GM21737 (cell line): ENCODE data around the gene NBL1.

ENCODE experiments used
- ATAC-seq: cut with Tn5 transposase; IDR thresholded peaks from one replicate; pipeline ENCODE4 v1.9.1; 2021; ENCODE audit warnings: mild to moderate bottlenecking, moderate library complexity; ENCODE audit not compliant: unreplicated experiment

The NBL1 gene

DNA sequence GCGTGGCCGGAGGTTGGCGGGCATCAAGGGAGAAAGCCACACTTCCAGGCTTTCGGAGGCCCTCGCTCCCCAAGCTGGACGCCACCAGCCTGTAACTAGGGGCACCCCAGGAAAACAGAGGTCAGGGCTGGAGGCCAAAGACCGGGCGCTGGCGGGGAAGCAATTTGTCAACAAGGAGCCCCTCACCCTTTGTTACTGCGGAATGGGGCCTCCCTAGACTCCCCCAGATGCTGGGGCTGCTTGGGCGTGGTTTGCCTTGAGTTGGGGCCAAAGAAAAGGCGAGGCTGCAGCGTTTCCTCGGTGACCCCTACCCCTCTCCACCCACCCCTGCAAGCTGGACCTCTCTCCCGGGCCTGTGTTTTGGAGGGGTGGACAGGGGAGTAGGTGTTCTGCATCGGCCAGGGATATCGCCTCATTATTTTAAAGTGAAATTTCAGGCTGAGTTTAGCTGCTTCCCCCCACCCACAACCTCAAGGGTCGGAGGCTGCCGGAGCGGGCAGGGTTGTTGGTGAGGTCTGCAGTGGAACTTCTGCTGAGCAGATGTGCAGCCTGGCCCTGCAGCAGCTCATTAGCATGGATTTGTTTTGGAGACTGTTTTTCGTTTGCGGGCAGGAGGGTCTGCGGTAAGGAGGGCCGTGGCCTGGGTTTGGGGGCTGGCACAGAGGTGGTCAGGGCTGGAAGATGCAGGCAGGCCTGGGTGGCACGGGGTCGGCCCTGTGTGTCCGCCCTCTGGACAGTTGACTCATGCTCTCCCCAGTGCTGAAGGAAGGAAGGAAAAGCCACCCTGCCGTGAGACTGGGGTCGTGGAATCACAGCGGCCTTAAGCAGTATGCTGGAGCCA lies 1.5 kb downstream of the NBL1 start:
- ATAC-seq, result no peak

GRCh38 chr1:19646377-19647319 lies 2.5 kb downstream of the NBL1 start:
- ATAC-seq, result no peak

- ATAC-seq, result no peak
Observed at GRCh38 chr1:19647643-19648042, 3.5 kb downstream of the NBL1 start.

DNA sequence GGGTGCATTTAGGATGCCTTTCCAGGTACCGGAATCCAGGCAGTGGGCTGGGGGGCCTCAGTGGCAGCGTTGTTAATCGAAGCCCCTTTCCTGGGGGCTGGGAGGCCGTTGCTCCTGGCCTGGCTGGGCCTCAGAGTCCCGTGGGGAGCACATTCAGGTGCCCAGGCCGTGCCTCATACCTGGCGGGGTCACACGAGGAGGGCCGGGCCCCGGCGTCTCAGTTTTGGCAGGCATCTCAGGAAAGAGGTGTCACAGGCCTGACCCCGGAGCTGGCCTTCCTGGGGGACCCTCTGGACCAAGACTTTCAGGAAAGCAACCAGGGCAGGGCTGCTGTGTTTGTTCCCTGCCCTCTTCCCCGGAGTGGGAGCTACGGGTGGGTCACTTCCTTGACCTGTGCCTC lies 4.1 kb downstream of the NBL1 start:
- no peak for ATAC-seq

DNA sequence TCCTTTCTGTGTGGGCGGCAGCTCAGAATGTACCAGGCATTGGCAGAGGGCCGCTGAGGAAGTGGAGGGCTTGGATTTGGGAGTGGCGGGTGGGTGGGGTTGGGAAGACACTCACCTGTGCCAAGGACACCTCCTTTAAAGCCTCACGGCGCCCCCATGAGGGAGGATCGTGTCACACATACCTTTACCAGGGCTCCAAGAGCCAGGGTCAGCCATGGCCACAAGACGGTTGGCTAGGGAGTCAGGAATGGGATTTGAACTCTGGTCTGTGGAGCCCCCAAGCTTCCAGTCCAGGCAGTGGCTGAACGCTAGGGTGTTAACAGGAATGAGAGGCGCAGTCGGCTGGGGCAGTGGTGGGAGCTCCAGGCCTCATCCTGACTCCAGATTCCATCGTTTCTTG lies 4.6 kb downstream of the NBL1 start:
- ATAC-seq, result no peak

- ATAC-seq, result no peak
Observed at GRCh38 chr1:19650416-19651140, 6.5 kb downstream of the NBL1 start.

DNA sequence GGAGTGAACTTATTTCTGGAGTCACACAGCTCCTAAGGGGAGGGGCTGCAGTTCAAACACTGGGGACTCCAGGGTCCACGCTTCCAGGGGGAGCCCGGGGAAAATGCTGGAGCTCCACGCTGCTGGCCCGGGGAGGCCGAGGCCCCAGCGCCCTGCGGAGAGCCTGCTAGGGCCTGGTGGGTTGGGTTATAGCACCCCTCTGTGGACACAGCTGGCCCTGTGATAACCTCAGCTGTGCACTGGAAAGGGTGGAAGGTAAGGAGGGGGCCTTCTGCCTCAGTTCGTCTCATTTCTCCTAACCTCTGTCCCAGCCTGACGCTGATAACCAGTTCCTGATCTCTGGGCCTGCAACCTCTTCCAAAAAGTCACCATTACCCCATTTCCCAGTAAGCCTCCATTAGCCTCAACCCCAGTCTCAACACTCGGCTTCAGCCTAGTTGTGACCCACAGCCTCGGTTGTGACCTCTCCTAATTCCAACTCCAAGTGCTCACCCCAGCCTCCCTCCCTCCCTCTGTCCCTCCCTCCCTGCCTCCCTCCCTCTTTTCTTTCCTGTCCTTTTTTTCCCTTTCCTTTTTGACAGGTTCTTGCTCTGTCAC lies 7.1 kb downstream of the NBL1 start:
- no peak for ATAC-seq

- no peak for ATAC-seq
Observed at GRCh38 chr1:19654386-19654785, 10.3 kb downstream of the NBL1 start.

- no peak for ATAC-seq
Observed at GRCh38 chr1:19654886-19655717, 11.0 kb downstream of the NBL1 start.

GRCh38 chr1:19655718-19656080 lies 11.6 kb downstream of the NBL1 start:
- no peak for ATAC-seq

DNA sequence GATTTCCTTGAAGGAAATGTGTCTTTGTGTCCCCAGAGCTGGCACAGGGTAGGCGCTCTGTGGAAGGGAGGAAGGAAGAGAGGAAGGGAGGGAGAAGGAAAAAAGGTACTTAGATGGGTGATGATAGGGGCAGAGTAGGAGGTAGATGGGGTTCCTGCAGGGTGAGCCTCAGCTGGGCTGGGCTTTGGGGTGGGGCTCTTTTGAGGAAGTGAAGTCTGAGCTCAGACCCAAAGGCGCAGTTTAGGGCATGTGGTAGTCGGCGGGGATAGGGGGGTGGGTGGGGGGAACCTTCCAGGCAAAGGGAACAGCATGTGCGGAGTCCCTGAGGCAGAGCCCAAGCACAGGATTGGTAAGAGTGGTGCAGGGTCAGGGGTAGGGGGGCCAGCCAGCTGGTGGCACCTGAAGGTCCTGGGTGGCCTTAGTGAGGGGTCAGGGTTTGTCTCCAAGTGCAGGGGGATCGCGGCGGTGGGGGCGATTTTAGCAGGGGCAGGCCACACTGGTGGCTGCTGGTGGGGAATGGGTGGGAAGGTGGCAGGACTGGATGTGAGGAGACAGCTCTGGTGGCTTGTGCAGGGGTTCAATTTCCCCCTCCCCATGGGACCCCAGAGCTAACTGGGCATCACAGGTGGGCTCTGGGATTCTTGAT lies 12.1 kb downstream of the NBL1 start:
- no peak for ATAC-seq

GRCh38 chr1:19656780-19657466 lies 12.8 kb downstream of the NBL1 start:
- ATAC-seq, result no peak

DNA sequence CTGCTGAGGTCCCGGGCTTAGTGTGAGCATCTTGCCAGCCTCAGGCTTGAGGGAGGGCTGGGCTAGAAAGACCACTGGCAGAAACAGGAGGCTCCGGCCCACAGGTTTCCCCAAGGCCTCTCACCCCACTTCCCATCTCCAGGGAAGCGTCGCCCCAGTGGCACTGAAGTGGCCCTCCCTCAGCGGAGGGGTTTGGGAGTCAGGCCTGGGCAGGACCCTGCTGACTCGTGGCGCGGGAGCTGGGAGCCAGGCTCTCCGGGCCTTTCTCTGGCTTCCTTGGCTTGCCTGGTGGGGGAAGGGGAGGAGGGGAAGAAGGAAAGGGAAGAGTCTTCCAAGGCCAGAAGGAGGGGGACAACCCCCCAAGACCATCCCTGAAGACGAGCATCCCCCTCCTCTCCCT lies 13.4 kb downstream of the NBL1 start:
- ATAC-seq, result no peak

- no peak for ATAC-seq
Observed at GRCh38 chr1:19658186-19658585, 14.1 kb downstream of the NBL1 start.

DNA sequence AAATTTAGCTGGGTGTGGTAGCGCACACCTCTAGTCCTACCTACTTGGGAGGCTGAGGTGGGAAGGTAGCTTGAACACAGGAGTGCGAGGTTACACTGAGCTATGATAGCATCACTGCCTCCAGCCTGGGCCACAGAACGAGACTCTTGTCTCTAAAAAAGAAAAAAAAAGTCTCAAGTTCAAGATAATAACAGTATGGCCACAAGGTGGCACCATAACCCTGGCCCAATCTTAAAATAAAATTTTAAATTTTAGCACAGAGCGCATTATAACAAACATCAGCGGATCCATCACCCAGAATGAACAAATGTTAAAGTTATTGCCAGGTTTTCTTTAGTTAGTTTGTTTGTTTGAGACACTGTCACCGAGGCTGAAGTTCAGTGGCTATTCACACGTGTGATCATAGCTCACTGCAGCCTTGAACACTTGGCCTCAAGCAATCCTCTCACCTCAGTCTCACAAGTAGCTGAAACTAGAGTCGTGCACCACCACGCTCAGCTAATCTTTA lies 17.7 kb downstream of the NBL1 start:
- no peak for ATAC-seq

- no peak for ATAC-seq
Observed at GRCh38 chr1:19662313-19662712, 18.2 kb downstream of the NBL1 start.

GRCh38 chr1:19664453-19665185 lies 20.5 kb downstream of the NBL1 start, which contains the start of gene HTR6:
Gene HTR6 (plus strand): TSS chr1:19664875. CDS start chr1:19665754, 879 bp downstream.
- no peak for ATAC-seq

DNA sequence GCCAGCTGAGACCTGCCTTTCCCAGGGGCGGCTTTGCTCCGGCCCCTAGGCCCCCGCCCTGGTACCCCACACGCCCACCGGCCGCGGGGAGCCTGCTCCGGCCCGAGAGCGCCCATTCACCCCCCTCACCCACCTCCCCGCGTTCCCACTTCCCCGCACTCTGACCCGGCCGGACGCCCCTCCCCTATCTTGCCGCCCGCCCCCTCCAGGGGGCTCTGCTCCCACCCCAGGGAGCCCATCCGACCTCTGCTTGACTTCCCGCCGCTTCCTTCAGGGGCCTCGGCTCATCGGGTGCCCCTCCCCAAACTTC lies 21.0 kb downstream of the NBL1 start:
- no peak for ATAC-seq
